ENCODE results near the gene TOMM70. TPM values are rescaled to one million over a fixed set of nuclear protein-coding genes. Genes with fewer than 3 reads are reported as not detected.

The TOMM70 gene
- total and polyA plus RNA-seq, 2 of the 8 experiments (the other 6 are each of a cell fraction or from before 2014, with no cell fraction given), result 10.9 to 52.1 TPM

- FAIRE-seq, result no peak
- H3K27me3 ChIP-seq (replicated peaks in 1 of 4; ENCODE audit: control insufficient read depth in 3 of 4, extremely low read depth in 1 of 4, insufficient read depth in 3 of 4, low read length in 3 of 4), result no peaks in the 10 kb centered on the region; a peak in 2 of 7 replicates
- 85% methylated on average over 4 of the region's 4 CpGs; no CpG with 5 or more reads in 1 of the 2 experiments for WGBS, 2 experiments (ENCODE audit: extremely low coverage in 1 of 2, insufficient coverage in 1 of 2, insufficient read length in 1 of 2, insufficient replicate concordance in 2 of 2, low coverage in 1 of 2, low lambda C conversion rate in 2 of 2, missing lambda C conversion rate in 1 of 2)
- TF ChIP-seq ATF2 (IDR thresholded peaks at IDR 0.05; ENCODE audit: low read length), result no peak
- no peak for TF ChIP-seq TCF12 (IDR thresholded peaks at IDR 0.05; ENCODE audit: low read depth, low read length)
- TF ChIP-seq EP300 (IDR thresholded peaks at IDR 0.05; ENCODE audit: borderline replicate concordance in 1 of 2, low read depth in 2 of 2, low read length in 2 of 2), result no peak
- TF ChIP-seq GABPA (IDR thresholded peaks at IDR 0.05; ENCODE audit: borderline replicate concordance, insufficient read depth, low read length), result no peak
- TF ChIP-seq TEAD4 (IDR thresholded peaks at IDR 0.05; ENCODE audit: low read depth, low read length), result no peak
- TF ChIP-seq FOSL1 (IDR thresholded peaks at IDR 0.05; ENCODE audit: insufficient read depth, low read depth, low read length), result no peak
- no peak for TF ChIP-seq RBBP5 (IDR thresholded peaks at IDR 0.05; ENCODE audit: borderline replicate concordance, low read depth, low read length)
- TF ChIP-seq SIN3A (conservative IDR thresholded peaks at IDR 0.05 in 1 of 2, IDR thresholded peaks at IDR 0.05 in 1 of 2; ENCODE audit: low read depth in 1 of 2, low read length in 2 of 2), result no peak
- no peak for TF ChIP-seq SIRT6 (IDR thresholded peaks at IDR 0.05; ENCODE audit: low read length)
- no peak for TF ChIP-seq JUND (IDR thresholded peaks at IDR 0.05; ENCODE audit: low read length)
These were observed 69.2 kb downstream of the TOMM70 start for GRCh38 chr3:100331660-100332059.

More at GRCh38 chr3:100331660-100332059, 69.2 kb downstream of the TOMM70 start:
- Histone ChIP-seq H3K4ac (replicated peaks; ENCODE audit: insufficient read length, low read depth, low read length) (no peak overlapping the region), H2AFZ (ENCODE audit: low read length) (no peak overlapping the region), H4K8ac (ENCODE audit: extremely low read depth, insufficient read depth, low read length) (no peak overlapping the region), H3K56ac (replicated peaks; ENCODE audit: insufficient read length, low read depth, low read length) (no peak overlapping the region), H2BK12ac (ENCODE audit: low read depth, low read length) (no peak overlapping the region), H2BK120ac (replicated peaks; ENCODE audit: low read depth, low read length) (no peak overlapping the region), H3K4me2 (ENCODE audit: insufficient read depth in 1 of 2, low read depth in 2 of 2, low read length in 2 of 2) (no peak overlapping the region), H3K79me1 (ENCODE audit: low read depth, low read length) (no peaks in the 10 kb centered on the region), H3K36me3 (ENCODE audit: control insufficient read depth in 2 of 4, insufficient read depth in 4 of 4, low read length in 3 of 4) (no peaks in the 10 kb centered on the region; a peak in 1 of 8 replicates), H4K20me1 (replicated peaks in 1 of 2; ENCODE audit: control insufficient read depth in 1 of 2, insufficient read depth in 2 of 2, low read length in 2 of 2) (no peaks in the 10 kb centered on the region), H2BK20ac (ENCODE audit: low read length) (no peak overlapping the region), H3K4me1 (replicated peaks in 1 of 4; ENCODE audit: control insufficient read depth in 3 of 4, insufficient read depth in 4 of 4, low read length in 3 of 4) (peaks cover 0 to 6% (median 4%) of the 10 kb centered on the region in 4 experiments; a peak in 5 of 7 replicates), H3K79me2 (ENCODE audit: control insufficient read depth in 1 of 2, insufficient read depth in 2 of 2, low read length in 2 of 2) (no peaks in the 10 kb centered on the region), H3K18ac (ENCODE audit: extremely low read depth, low read length) (no peak overlapping the region), H4K91ac (replicated peaks; ENCODE audit: insufficient read length, low read length) (no peak overlapping the region), H4K5ac (ENCODE audit: insufficient read length, low read depth, low read length) (no peak overlapping the region), H3K23me2 (ENCODE audit: low read depth, low read length) (peaks cover 4% of the 10 kb centered on the region; the same call in 1 of the 2 replicates), H2AK5ac (ENCODE audit: low read depth, low read length) (no peak overlapping the region), H3K9ac (replicated peaks in 1 of 4; ENCODE audit: extremely low read depth in 1 of 4, low read depth in 3 of 4, low read length in 3 of 4) (no peak overlapping the region), H3K27ac (ENCODE audit: low read depth, low read length) (no peak overlapping the region), H2BK5ac (ENCODE audit: low read depth, low read length) (no peak overlapping the region), H3K23ac (ENCODE audit: insufficient read length) (no peak overlapping the region), H3K9me3 (ENCODE audit: insufficient read depth in 2 of 2, low read depth in 1 of 2, low read length in 1 of 2) (no peaks in the 10 kb centered on the region; a peak in 1 of 4 replicates), H2BK15ac (ENCODE audit: low read length) (no peak overlapping the region), H3K14ac (ENCODE audit: insufficient read length) (no peak overlapping the region), H3K4me3 (ENCODE audit: extremely low read depth in 1 of 4, insufficient read depth in 2 of 4, low read depth in 3 of 4, low read length in 4 of 4) (no peak overlapping the region)
- CTCF ChIA-PET (ENCODE audit: partially characterized antibody), result interaction anchor here (0.9 to 2.6 kb wide), 7 partner anchors 9 to 500 kb away, joined by 3 to 9 read pairs (median 4); no protein-coding TSS in a partner anchor
- POLR2A ChIA-PET (ENCODE audit: partially characterized antibody), result interaction anchor here (0.8 to 1.3 kb wide), 2 partner anchors 9 to 26 kb away, joined by 4 to 5 read pairs; no protein-coding TSS in a partner anchor
- no peak for DNase-seq (ENCODE audit: low read depth in 1 of 2, low spot score in 2 of 2)

Measured in H1 (cell line).